ENCODE data around the gene MYO18B.

DNA sequence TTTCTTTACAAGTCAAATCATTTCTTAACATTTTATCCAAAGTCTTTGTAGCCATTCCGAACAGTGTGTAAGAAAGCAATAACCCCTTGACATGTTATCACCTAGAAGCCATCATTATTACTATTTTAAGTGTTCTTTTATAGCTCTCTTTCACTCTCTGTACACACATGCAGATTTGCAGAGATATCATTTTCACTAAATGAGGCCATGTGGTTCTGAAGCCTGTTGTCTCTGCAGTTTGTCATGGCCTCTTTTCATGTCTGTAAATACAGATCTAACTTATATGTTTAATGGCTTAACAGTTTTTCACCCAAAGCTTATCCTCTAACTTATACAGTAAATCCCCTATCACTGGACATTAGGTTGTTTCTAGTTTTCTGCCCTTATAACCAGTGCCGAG is 166.8 kb downstream of the MYO18B start:
- TF ChIP-seq POLR2A (IDR thresholded peaks at IDR 0.05; ENCODE audit: low read depth) (no peak), POLR2AphosphoS5 (IDR thresholded peaks at IDR 0.05) (no peak), EP300 (IDR thresholded peaks at IDR 0.05) (no peak)
- TF ChIP-seq, protein P1, sequence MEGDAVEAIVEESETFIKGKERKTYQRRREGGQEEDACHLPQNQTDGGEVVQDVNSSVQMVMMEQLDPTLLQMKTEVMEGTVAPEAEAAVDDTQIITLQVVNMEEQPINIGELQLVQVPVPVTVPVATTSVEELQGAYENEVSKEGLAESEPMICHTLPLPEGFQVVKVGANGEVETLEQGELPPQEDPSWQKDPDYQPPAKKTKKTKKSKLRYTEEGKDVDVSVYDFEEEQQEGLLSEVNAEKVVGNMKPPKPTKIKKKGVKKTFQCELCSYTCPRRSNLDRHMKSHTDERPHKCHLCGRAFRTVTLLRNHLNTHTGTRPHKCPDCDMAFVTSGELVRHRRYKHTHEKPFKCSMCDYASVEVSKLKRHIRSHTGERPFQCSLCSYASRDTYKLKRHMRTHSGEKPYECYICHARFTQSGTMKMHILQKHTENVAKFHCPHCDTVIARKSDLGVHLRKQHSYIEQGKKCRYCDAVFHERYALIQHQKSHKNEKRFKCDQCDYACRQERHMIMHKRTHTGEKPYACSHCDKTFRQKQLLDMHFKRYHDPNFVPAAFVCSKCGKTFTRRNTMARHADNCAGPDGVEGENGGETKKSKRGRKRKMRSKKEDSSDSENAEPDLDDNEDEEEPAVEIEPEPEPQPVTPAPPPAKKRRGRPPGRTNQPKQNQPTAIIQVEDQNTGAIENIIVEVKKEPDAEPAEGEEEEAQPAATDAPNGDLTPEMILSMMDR (IDR thresholded peaks at IDR 0.05), result no peak

All from esophagus muscularis mucosa (tissue), 4 donors.